ENCODE data around the gene MEIOSIN. TPM values are rescaled to one million over a fixed set of nuclear protein-coding genes. Genes with fewer than 3 reads are reported as not detected.
"Not testable (repeated sequence)": the region's sequence is repeated elsewhere in the genome, so short reads cannot be mapped to it uniquely, and the experiment has no call there.

MEIOSIN gene
- total RNA-seq, 4 donors from 2014 or later = not detected

- no peak overlapping the region for H3K4me3 ChIP-seq
- no peak overlapping the region for H3K27ac ChIP-seq
- H3K36me3 ChIP-seq = no peaks in the 10 kb centered on the region
- DNase-seq (ENCODE audit: low spot score in 2 of 2) = no peak
- TF ChIP-seq EP300 (IDR thresholded peaks at IDR 0.05) (no peak), POLR2A (IDR thresholded peaks at IDR 0.05) (no peak), CTCF (IDR thresholded peaks at IDR 0.05) (no peak)
- H3K4me1 ChIP-seq = no peaks in the 10 kb centered on the region
- no peaks in the 10 kb centered on the region for H3K9me3 ChIP-seq
- peaks cover 0 to 4% of the 10 kb centered on the region in 2 donors for H3K27me3 ChIP-seq
- WGBS, 2 donors = 78 to 84% methylated on average over 6 of the region's 6 CpGs
Observed at GRCh38 chr19:45745606-45746005, 12.4 kb downstream of the MEIOSIN start.

DNA sequence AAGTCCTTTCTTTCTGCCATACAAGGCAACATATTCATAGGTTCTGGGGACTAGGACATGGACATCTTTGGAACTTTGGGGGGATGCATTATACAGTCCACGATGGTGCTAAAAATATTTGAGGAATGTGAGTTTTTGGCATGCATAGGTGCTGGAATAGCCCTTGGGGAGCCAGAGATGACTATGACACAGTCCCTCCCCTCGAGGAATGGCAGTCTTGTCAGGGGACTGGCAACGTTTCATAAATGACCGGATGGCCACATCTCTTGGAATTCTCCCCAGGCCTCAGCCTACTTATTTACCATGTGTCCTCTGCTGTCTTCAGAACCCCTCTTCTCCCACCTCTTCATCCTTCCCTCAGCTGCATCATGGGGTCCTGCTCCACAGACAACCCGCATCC is 13.6 kb downstream of the MEIOSIN start:
- no peaks in the 10 kb centered on the region for H3K4me1 ChIP-seq
- DNase-seq (ENCODE audit: low spot score in 2 of 2) = no peak
- no peak for TF ChIP-seq EP300 (IDR thresholded peaks at IDR 0.05)
- no peak for TF ChIP-seq POLR2A (IDR thresholded peaks at IDR 0.05)
- no peak for TF ChIP-seq CTCF (IDR thresholded peaks at IDR 0.05)
- no peak overlapping the region for H3K4me3 ChIP-seq
- 52 to 65% methylated on average over 5 of the region's 5 CpGs for WGBS, 2 donors
- peaks cover 0 to 4% of the 10 kb centered on the region in 2 donors for H3K27me3 ChIP-seq
- no peak overlapping the region for H3K27ac ChIP-seq
- H3K9me3 ChIP-seq = no peaks in the 10 kb centered on the region
- no peaks in the 10 kb centered on the region for H3K36me3 ChIP-seq

DNA sequence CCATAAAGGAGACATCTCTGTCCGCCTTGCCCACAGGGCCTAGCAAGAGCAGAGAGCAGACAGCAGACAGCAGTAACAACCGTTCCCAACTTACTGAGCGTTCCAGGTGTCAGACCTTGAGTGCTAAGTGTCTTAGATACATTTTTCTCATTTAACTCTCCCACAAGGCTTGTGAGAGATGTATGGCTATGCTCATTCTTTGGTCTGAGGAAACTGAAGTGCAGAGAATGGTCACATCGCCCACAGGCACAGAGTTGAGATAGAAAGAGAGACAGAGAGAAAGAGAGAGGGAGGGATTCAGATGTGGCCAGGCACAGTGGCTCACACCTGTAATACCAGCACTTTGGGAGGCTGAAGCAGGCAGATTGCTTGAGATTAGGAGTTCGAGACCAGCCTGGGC is 14.3 kb downstream of the MEIOSIN start:
- no peak overlapping the region for H3K27ac ChIP-seq
- TF ChIP-seq CTCF (IDR thresholded peaks at IDR 0.05) (no peak), EP300 (IDR thresholded peaks at IDR 0.05) (no peak), POLR2A (IDR thresholded peaks at IDR 0.05) (no peak)
- no peaks in the 10 kb centered on the region for H3K4me1 ChIP-seq
- 84 to 86% methylated on average over 5 of the region's 5 CpGs for WGBS, 2 donors
- H3K9me3 ChIP-seq = no peaks in the 10 kb centered on the region
- H3K27me3 ChIP-seq = peaks cover 0 to 4% of the 10 kb centered on the region in 2 donors
- no peak overlapping the region for H3K4me3 ChIP-seq
- no peaks in the 10 kb centered on the region for H3K36me3 ChIP-seq
- DNase-seq (ENCODE audit: low spot score in 2 of 2) = no peak

DNA sequence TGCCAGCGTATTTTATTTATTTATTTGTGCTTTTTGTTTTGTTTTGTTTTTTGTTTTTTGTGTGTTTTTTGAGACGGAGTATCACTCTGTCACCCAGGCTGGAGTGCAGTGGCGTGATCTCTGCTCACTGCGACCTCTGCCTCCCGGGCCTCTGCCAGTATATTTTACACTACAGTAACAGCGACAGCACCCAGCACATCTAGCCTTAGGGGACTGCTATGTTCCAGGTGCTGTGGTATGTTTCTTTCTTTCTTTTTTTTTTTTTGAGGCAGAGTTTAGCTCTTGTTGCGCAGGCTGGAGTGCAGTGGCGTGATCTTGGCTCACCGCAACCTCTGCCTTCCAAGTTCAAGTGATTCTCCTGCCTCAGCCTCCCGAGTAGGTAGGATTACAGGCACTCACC is 18.2 kb downstream of the MEIOSIN start:
- DNase-seq (ENCODE audit: low spot score in 2 of 2); H3K4me1 ChIP-seq; H3K27ac ChIP-seq; H3K4me3 ChIP-seq; H3K27me3 ChIP-seq; H3K9me3 ChIP-seq; H3K36me3 ChIP-seq: not testable (repeated sequence)
- WGBS, 2 donors = 89 to 94% methylated on average over 10 of the region's 10 CpGs

DNA sequence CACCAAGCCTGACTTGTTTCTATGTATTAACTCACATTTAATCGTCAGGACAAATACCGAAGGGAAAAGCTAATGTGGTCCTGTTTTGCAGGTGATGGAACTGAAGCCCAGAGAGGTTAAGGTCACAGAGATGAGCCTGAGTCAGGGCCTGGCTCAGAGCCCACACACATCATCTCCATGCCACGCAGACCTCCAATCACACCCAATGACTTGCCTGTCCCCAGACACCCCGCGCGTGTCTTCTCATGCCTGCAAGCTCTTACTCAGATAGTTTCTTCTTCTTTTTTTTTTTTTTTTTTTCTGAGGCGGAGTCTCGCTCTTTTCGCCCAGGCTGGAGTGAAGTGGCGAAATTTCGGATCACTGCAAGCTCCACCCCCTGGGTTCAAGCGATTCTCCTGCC is 19.4 kb downstream of the MEIOSIN start:
- Histone ChIP-seq H3K27ac (no peak overlapping the region), H3K27me3 (no peaks in the 10 kb centered on the region), H3K9me3 (no peaks in the 10 kb centered on the region), H3K4me3 (no peak overlapping the region), H3K4me1 (no peaks in the 10 kb centered on the region), H3K36me3 (no peaks in the 10 kb centered on the region)
- TF ChIP-seq EP300 (IDR thresholded peaks at IDR 0.05) (no peak), POLR2A (IDR thresholded peaks at IDR 0.05) (no peak), CTCF (IDR thresholded peaks at IDR 0.05) (no peak)
- DNase-seq (ENCODE audit: low spot score in 2 of 2) = no peak
- WGBS, 2 donors = 89 to 95% methylated on average over 12 of the region's 12 CpGs

DNA sequence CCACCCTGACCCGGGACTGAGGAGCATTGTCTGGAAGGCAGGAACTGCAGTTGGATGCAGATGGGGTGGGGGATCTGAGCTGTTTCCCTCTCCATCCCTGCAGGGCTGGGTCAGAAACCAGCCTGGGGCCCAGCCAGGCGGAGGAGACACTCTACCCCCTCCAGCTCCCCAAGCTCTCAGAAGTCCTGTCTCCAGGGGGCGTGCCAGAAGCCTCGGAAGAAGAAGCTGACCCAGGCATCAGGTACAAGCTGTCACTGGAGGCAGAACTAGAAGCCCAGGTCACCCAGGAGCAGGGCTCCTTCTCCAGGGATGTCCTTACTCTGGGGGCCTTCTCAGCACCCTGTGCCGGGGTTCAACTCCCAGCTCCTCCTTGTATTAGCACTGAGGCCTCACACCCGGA is 20.3 kb downstream of the MEIOSIN start:
- 41 to 55% methylated on average over 4 to 6 of the region's 6 CpGs for WGBS, 2 donors
- Histone ChIP-seq H3K27ac (no peak overlapping the region), H3K27me3 (no peaks in the 10 kb centered on the region), H3K9me3 (no peaks in the 10 kb centered on the region), H3K36me3 (no peaks in the 10 kb centered on the region), H3K4me3 (no peak overlapping the region), H3K4me1 (no peaks in the 10 kb centered on the region)
- TF ChIP-seq EP300 (IDR thresholded peaks at IDR 0.05) = no peak
- TF ChIP-seq POLR2A (IDR thresholded peaks at IDR 0.05) = no peak
- no peak for TF ChIP-seq CTCF (IDR thresholded peaks at IDR 0.05)
- DNase-seq (ENCODE audit: low spot score in 2 of 2) = no peak

All from tibial nerve (tissue), 4 donors.